ENCODE results near the gene DNAJC15.

Gene DNAJC15

GRCh38 chr13:43111559-43112400 is 88.4 kb downstream of the DNAJC15 start:
- no peak for TF ChIP-seq CTCF (IDR thresholded peaks at IDR 0.05; ENCODE audit: low read depth, low read length)
- H3K9me3 ChIP-seq, result no peaks in the 10 kb centered on the region
- H3K4me3 ChIP-seq (ENCODE audit: low read depth, low read length), result no peak overlapping the region
- no peaks in the 10 kb centered on the region for H3K27me3 ChIP-seq
- peaks cover 9% of the 10 kb centered on the region; the same call in 1 of the 2 replicates for H3K4me1 ChIP-seq
- no peaks in the 10 kb centered on the region for H3K36me3 ChIP-seq
- DNase-seq, result no peak

- H3K4me1 ChIP-seq, result peaks cover 9% of the 10 kb centered on the region; the same call in 1 of the 2 replicates
- no peak overlapping the region for H3K4me3 ChIP-seq (ENCODE audit: low read depth, low read length)
- no peak for TF ChIP-seq CTCF (IDR thresholded peaks at IDR 0.05; ENCODE audit: low read depth, low read length)
- no peaks in the 10 kb centered on the region for H3K36me3 ChIP-seq
- H3K27me3 ChIP-seq, result no peaks in the 10 kb centered on the region
- no peak for DNase-seq
- no peaks in the 10 kb centered on the region for H3K9me3 ChIP-seq
Measured at GRCh38 chr13:43113603-43114002, 90.2 kb downstream of the DNAJC15 start.

- no peak for TF ChIP-seq CTCF (IDR thresholded peaks at IDR 0.05; ENCODE audit: low read depth, low read length)
- peaks cover 14% of the 10 kb centered on the region; the same call in 1 of the 2 replicates for H3K4me1 ChIP-seq
- H3K4me3 ChIP-seq (ENCODE audit: low read depth, low read length), result no peak overlapping the region
- H3K27me3 ChIP-seq, result no peaks in the 10 kb centered on the region
- H3K9me3 ChIP-seq, result no peaks in the 10 kb centered on the region
- no peaks in the 10 kb centered on the region for H3K36me3 ChIP-seq
- DNase-seq, result no peak
Measured at GRCh38 chr13:43114504-43114903, 91.1 kb downstream of the DNAJC15 start.

GRCh38 chr13:43115141-43115540 is 91.8 kb downstream of the DNAJC15 start:
- H3K27me3 ChIP-seq, result no peaks in the 10 kb centered on the region
- H3K9me3 ChIP-seq, result no peaks in the 10 kb centered on the region
- no peak for TF ChIP-seq CTCF (IDR thresholded peaks at IDR 0.05; ENCODE audit: low read depth, low read length)
- peaks cover 17% of the 10 kb centered on the region; the same call in 1 of the 2 replicates for H3K4me1 ChIP-seq
- no peak overlapping the region for H3K4me3 ChIP-seq (ENCODE audit: low read depth, low read length)
- DNase-seq, result no peak
- H3K36me3 ChIP-seq, result no peaks in the 10 kb centered on the region

- Histone ChIP-seq H3K36me3 (no peaks in the 10 kb centered on the region), H3K4me3 (ENCODE audit: low read depth, low read length) (no peak overlapping the region), H3K4me1 (peaks cover 11% of the 10 kb centered on the region; the same call in 1 of the 2 replicates), H3K27me3 (no peaks in the 10 kb centered on the region), H3K9me3 (no peaks in the 10 kb centered on the region)
- no peak for DNase-seq
- peak; percentile 28; the same call in 1 of the 2 replicates for TF ChIP-seq CTCF (IDR thresholded peaks at IDR 0.05; ENCODE audit: low read depth, low read length)
Measured at GRCh38 chr13:43116242-43116641, 92.9 kb downstream of the DNAJC15 start.

GRCh38 chr13:43118521-43118920 is 95.1 kb downstream of the DNAJC15 start:
- no peak for DNase-seq
- TF ChIP-seq CTCF (IDR thresholded peaks at IDR 0.05; ENCODE audit: low read depth, low read length), result no peak
- no peaks in the 10 kb centered on the region for H3K9me3 ChIP-seq

More at GRCh38 chr13:43118521-43118920, 95.1 kb downstream of the DNAJC15 start:
- no peak overlapping the region for H3K4me3 ChIP-seq (ENCODE audit: low read depth, low read length)
- peaks cover 17% of the 10 kb centered on the region for H3K4me1 ChIP-seq
- no peaks in the 10 kb centered on the region for H3K27me3 ChIP-seq
- H3K36me3 ChIP-seq, result no peaks in the 10 kb centered on the region

All from BE2C (cell line).